Nephron (organoid): ENCODE data around the gene POU5F2.

Experiments
- H3K27ac Mint-ChIP-seq, 3 experiments: 2 replicates each; pipeline ENCODE4 v1.8.0; 2020; ENCODE audit warnings: mixed read lengths in 3 of 3, mild to moderate bottlenecking in 2 of 3, moderate library complexity in 1 of 3
- H3K27me3 Mint-ChIP-seq: 2 replicates; pipeline ENCODE4 v1.8.0; 2021; ENCODE audit warnings: low read depth, mild to moderate bottlenecking, moderate library complexity, mixed read lengths
- H3K36me3 Mint-ChIP-seq: 2 replicates; pipeline ENCODE4 v1.8.0; 2020; ENCODE audit warnings: low read depth, mixed read lengths
- H3K4me1 Mint-ChIP-seq: 2 replicates; pipeline ENCODE4 v1.8.0; 2020; ENCODE audit warnings: mixed read lengths
- H3K4me3 Mint-ChIP-seq, 3 experiments: 2 replicates each; pipeline ENCODE4 v1.8.0; 2020; ENCODE audit warnings: mild to moderate bottlenecking in 3 of 3, mixed read lengths in 3 of 3, moderate library complexity in 2 of 3
- H3K9me3 Mint-ChIP-seq: 2 replicates; pipeline ENCODE4 v1.8.0; 2020; ENCODE audit warnings: mixed read lengths
- TF ChIP-seq, protein P1 (sequence below), 3 experiments: fragments of 200-600 bp; sonication (generic); IDR thresholded peaks; one replicate each; pipeline ENCODE4 v1.5.0; 2021; ENCODE audit warnings: antibody characterized with exemption in 3 of 3; ENCODE audit not compliant: unreplicated experiment in 3 of 3

POU5F2 gene

DNA sequence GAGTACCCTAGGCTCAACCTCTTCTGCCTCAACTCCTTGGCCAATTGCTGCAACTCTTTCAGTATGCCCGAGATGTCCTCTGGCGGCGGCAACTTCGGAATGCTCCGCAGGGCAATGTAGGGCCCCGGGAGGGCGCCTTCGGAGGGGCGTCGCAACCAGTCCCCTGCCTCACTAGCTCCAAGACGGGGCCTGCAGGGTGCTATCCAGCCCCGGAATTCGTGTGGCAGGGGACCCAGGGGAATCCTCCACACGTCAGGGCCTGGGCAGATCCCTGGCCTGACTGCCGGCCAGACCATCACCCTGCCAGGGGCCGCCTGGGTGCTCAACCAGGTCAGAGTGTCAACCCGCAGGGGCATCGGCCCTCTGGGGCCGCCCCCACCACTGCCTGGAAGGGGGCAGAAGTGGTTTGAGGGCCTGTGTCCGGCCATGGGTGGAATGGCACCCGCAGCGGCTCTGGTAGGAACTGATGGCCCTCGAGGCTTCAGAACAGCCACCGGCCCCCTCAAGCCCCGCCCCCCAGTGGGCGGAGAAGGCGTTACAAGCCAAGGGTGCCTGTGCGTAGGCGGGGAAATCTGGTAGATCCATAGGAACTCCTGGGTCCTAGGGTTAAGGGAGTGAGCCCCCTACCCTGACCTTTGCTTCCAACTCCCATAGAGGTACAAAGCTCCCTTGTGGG lies at the start of gene POU5F2:
TSS of gene POU5F2 (minus strand) at position 465 of the 676 bp plus-strand sequence. CDS start at position 428, 37 bp downstream.
- H3K27me3 Mint-ChIP-seq, result no peaks in the 10 kb centered on the region
- H3K9me3 Mint-ChIP-seq, result no peaks in the 10 kb centered on the region
- TF ChIP-seq, protein P1, sequence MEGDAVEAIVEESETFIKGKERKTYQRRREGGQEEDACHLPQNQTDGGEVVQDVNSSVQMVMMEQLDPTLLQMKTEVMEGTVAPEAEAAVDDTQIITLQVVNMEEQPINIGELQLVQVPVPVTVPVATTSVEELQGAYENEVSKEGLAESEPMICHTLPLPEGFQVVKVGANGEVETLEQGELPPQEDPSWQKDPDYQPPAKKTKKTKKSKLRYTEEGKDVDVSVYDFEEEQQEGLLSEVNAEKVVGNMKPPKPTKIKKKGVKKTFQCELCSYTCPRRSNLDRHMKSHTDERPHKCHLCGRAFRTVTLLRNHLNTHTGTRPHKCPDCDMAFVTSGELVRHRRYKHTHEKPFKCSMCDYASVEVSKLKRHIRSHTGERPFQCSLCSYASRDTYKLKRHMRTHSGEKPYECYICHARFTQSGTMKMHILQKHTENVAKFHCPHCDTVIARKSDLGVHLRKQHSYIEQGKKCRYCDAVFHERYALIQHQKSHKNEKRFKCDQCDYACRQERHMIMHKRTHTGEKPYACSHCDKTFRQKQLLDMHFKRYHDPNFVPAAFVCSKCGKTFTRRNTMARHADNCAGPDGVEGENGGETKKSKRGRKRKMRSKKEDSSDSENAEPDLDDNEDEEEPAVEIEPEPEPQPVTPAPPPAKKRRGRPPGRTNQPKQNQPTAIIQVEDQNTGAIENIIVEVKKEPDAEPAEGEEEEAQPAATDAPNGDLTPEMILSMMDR (IDR thresholded peaks at IDR 0.05; ENCODE audit: unreplicated experiment in 3 of 3), result no peak
- no peaks in the 10 kb centered on the region for H3K4me1 Mint-ChIP-seq
- H3K4me3 Mint-ChIP-seq, result no peak within 1 kb of the TSS
- H3K27ac Mint-ChIP-seq, result no peak within 1 kb of the TSS
- peaks cover 29% of the 10 kb centered on the region for H3K36me3 Mint-ChIP-seq

- Mint-ChIP-seq H3K27ac (no peak overlapping the region), H3K4me3 (no peak overlapping the region), H3K9me3 (no peaks in the 10 kb centered on the region), H3K4me1 (peaks cover 11% of the 10 kb centered on the region), H3K36me3 (peaks cover 13% of the 10 kb centered on the region), H3K27me3 (no peaks in the 10 kb centered on the region)
- TF ChIP-seq, protein P1 (IDR thresholded peaks at IDR 0.05; ENCODE audit: unreplicated experiment in 3 of 3), result no peak
Measured at GRCh38 chr5:93790401-93790800, 49.0 kb upstream of the POU5F2 start.

DNA sequence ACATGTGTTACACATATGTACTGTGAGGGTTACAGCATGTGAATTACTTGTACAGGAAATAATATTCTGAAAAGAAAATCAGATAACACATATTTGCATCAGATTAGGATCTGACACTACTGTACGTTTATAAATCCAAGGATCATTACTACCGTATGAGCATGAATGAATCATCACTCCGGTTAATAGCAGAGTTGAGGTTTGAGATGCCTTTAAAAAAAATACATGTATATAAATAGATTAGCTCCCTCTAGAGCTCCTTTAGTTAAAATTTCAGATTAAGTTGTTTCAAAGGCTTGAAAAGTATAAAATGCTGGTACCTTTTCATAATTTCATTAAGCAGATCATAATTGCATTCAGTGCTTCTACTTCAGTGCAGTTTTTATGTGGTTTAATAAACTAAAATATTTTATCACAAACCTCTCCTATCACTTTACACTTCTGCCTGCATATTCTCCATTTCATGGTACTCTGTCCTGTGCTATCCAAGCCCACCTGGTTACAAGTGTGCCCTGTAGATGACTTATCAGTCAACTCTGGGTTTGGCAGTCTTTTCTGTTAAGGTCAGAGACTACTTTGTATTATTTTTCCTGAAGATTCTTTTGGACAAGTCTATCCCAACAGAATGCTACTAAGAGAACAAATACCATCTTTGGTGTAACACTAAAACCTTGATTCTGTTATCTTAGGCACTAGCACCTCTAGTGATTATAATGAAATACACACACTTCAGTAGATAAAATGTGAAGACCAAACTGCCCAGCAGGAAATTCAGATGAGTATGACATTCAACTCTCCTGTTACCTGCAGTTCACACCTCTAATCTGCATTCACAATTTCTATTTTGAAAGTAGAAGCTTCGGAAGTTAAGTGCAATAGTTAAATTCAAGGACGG lies 48.0 kb upstream of the POU5F2 start:
- Mint-ChIP-seq H3K9me3 (no peaks in the 10 kb centered on the region), H3K27ac (no peak overlapping the region), H3K4me1 (peaks cover 11% of the 10 kb centered on the region), H3K4me3 (no peak overlapping the region), H3K36me3 (peaks cover 7% of the 10 kb centered on the region), H3K27me3 (no peaks in the 10 kb centered on the region)
- TF ChIP-seq, protein P1 (IDR thresholded peaks at IDR 0.05; ENCODE audit: unreplicated experiment in 3 of 3), result peak in 2 of 3 experiments; percentile 15 to 27

DNA sequence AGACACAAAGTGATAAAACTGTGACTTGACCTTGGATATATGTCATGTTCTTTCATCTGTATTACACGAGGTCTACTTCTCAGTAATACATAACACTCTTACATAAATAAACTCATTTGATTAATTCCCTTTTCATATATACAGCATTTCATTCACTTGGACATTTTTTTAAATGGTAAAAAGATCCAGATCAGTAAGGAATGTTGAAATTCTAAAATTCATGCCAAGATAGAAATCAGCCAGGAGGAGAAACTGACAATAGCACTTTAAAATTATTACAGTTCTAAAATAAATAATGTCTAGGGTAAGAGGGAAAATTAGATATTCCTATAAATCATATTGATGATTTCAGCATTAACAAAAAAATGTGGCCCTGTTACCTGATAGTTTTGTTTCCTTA lies 46.2 kb upstream of the POU5F2 start:
- peaks cover 11% of the 10 kb centered on the region for H3K4me1 Mint-ChIP-seq
- H3K36me3 Mint-ChIP-seq, result peaks cover 3% of the 10 kb centered on the region
- H3K9me3 Mint-ChIP-seq, result no peaks in the 10 kb centered on the region
- no peak overlapping the region for H3K4me3 Mint-ChIP-seq
- no peaks in the 10 kb centered on the region for H3K27me3 Mint-ChIP-seq
- TF ChIP-seq, protein P1 (IDR thresholded peaks at IDR 0.05; ENCODE audit: unreplicated experiment in 3 of 3), result no peak
- H3K27ac Mint-ChIP-seq, result no peak overlapping the region

DNA sequence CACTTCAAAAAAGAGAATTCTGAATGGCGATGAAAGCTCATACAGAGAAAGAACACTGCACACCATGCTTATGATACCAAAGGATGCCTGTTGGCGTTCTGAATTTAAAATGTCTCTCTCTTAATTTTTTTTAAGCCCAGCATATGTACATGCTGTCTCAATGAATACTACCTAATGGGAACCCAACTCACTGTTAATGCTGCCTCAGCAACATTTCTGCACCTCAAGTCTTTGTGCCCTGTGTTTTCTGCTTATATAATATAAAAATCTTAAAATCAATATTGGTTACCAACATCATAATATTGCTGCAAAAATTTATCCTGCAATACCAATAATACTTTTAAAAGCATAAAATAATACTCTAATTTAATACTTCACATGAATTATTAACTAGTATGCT lies 44.1 kb upstream of the POU5F2 start:
- Mint-ChIP-seq H3K4me1 (peaks cover 4% of the 10 kb centered on the region), H3K27me3 (no peaks in the 10 kb centered on the region), H3K36me3 (peaks cover 14% of the 10 kb centered on the region), H3K27ac (no peak overlapping the region), H3K9me3 (no peaks in the 10 kb centered on the region), H3K4me3 (no peak overlapping the region)
- TF ChIP-seq, protein P1 (IDR thresholded peaks at IDR 0.05; ENCODE audit: unreplicated experiment in 3 of 3), result no peak
